GM10248 (cell line): ENCODE results near the gene STOX2.

Source experiments
- CTCF ChIA-PET: fragments of 300-600 bp; sonication (Branson Sonifier 250); formaldehyde crosslinking; extraction: SDS; loops from one replicate; lab custom pipeline; 2021; ENCODE audit warnings: antibody characterized with exemption; lab: Yijun Ruan, JAX
- POLR2A ChIA-PET: fragments of 350-650 bp; sonication (Branson Sonifier 250); formaldehyde crosslinking; extraction: SDS; loops from one replicate; lab custom pipeline; 2020; ENCODE audit warnings: antibody characterized with exemption; lab: Yijun Ruan, JAX
- DNase-seq: peaks from one replicate; pipeline ENCODE4 v3.0.0; 2012; ENCODE audit errors: extremely low spot score
- TF ChIP-seq, protein P1 (sequence below): IDR thresholded peaks from 2 replicates; pipeline ENCODE4 v1.5.1; 2012; ENCODE audit warnings: mild to moderate bottlenecking, low read depth; ENCODE audit errors: extremely low read depth, missing control alignments, control extremely low read depth

Gene STOX2

DNA sequence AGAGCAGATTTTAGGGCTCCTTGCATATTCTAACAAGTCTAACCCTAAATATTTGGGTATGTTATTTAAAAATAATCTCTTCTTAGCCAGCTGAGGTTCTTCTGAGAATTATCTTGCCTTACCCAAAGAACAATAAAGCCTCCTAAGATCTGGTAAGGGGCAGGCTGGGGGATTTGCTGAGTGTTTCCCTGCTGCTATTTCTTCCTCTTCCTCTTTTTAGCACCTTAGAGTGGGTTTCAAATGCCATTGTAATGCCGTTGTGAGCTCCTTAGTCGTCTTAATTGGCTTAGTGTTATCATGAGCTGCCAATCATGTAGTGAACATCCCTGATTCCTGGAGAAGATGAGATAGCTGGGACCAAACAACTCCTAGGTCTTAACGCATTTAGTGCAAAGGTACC lies 15.4 kb downstream of the STOX2 start:
- TF ChIP-seq, protein P1, sequence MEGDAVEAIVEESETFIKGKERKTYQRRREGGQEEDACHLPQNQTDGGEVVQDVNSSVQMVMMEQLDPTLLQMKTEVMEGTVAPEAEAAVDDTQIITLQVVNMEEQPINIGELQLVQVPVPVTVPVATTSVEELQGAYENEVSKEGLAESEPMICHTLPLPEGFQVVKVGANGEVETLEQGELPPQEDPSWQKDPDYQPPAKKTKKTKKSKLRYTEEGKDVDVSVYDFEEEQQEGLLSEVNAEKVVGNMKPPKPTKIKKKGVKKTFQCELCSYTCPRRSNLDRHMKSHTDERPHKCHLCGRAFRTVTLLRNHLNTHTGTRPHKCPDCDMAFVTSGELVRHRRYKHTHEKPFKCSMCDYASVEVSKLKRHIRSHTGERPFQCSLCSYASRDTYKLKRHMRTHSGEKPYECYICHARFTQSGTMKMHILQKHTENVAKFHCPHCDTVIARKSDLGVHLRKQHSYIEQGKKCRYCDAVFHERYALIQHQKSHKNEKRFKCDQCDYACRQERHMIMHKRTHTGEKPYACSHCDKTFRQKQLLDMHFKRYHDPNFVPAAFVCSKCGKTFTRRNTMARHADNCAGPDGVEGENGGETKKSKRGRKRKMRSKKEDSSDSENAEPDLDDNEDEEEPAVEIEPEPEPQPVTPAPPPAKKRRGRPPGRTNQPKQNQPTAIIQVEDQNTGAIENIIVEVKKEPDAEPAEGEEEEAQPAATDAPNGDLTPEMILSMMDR = no peak
- ChIA-PET CTCF (no interaction called here), POLR2A (no interaction called here)
- DNase-seq = no peak

DNA sequence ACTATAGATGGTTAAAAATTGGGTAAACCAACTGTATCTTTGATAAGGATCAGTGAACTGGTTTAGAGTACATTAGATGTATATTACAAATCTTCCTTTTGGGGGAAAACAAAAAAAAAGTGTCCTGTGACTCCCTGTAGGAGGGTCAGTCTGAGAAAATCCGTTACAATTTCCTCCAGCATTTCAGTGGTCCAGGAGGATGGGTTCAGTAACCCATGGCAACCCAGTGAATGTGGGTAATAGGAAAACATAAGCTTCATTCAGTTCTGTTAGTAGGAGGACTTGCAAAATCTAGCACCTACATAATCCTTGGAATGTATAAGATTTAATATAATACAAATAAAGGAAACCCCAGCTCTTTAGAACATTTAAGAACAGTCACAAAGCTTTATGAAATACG lies 16.2 kb downstream of the STOX2 start:
- TF ChIP-seq, protein P1 = no peak
- ChIA-PET POLR2A (no interaction called here), CTCF (interaction anchor here (1.6 kb wide), 1 partner anchor 18 kb away, joined by 4 read pairs; no protein-coding TSS in a partner anchor)
- DNase-seq = no peak

DNA sequence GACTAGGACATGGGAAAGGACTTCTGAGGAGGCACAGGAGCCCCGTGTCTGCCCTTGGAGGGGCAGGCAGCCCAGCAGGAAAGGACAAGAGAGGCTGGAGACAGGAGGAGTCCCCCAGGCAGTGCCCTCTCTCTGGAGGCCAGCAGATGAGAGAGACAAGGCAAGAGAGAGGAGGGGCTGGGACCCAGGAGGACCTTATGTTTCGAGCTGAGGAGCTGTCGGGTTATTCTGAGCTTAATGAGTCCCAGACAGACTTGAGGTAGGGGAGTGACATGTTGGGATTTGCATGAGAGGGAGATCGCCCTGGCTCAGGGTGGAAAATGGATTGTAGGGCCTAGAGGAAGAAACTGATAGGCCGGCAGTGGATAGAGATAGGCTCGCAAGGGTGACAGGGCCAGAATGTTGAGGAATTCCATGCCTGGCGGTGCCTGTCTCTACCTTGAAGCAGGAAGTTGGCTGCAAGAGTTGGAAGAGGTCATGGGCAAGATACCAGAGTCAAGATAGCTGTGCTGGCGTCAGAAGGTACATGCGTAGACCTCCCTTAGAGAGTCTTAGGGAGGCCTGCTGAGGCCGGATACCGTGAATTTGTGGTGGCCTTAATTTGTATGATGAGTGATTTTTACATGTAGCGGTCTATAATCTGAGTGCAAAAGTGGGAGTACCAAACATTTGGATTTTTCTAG lies 19.4 kb downstream of the STOX2 start:
- CTCF ChIA-PET = interaction anchor here (1.6 kb wide), 1 partner anchor 39 kb away, joined by 3 read pairs; no protein-coding TSS in a partner anchor
- POLR2A ChIA-PET = no interaction called here
- TF ChIP-seq, protein P1 = no peak
- no peak for DNase-seq

DNA sequence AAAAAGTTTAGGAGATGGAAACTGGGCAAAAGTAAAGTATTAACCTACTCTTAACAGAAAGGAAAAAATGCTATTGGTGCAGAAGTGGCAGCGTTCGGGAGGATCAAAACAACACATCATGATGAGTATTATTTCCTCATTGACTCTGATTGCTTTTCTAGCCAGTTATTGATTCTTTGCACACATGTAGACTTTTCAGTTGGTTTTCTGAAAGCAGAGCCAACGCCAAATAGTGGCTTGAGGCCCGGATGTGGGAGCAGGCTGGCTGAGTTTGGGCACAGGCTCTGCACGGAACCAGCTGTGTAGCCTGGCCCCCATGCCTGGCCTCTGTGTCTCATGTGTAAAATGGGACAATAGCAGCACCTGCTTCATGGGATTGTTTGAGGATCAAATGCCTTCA lies 21.8 kb downstream of the STOX2 start:
- ChIA-PET POLR2A (no interaction called here), CTCF (interaction anchor here (1.1 kb wide), 1 partner anchor 27 kb away, joined by 3 read pairs; no protein-coding TSS in a partner anchor)
- TF ChIP-seq, protein P1 = no peak

DNA sequence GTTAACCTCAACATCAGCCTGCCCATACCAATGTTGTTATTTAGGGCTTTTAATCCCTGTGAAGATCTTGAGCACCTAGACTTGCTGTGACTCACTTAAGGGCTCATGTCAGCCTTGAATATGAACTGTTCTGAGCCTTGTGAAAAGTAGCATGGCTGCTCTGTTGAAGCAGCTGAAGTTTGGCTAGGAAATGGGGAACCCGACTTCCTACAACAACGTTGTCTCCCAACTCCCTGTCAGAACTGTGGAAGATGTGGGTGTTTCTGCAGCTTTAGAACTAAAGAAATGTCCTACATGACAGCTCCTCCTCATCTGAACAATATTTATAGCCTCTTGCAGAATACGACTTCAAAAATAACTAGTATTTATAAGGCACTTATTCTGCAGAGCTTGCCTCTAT lies 27.5 kb downstream of the STOX2 start:
- no peak for DNase-seq
- TF ChIP-seq, protein P1 = no peak
- ChIA-PET CTCF (no interaction called here), POLR2A (no interaction called here)

More for the DNA sequence above, 21.8 kb downstream of the STOX2 start:
- DNase-seq = no peak

DNA sequence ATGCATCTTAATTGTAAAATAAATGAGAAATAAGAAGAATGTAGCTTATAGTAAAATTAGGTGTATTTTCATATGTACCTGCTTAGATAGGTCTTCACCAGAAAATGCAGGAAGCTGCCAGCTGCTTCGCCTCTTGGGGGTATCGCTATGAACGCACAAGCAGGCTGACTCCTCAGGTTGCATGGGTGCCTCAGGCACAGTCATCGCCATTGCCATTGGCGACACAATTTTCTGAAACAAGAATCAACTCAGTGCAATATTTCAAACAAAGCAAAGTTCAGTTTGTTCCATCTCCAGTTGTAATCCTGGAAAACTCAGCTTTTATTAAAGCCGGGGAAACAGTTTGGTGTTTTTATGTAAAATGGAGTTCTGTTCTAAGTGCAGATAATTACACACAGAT lies 29.7 kb downstream of the STOX2 start:
- POLR2A ChIA-PET = no interaction called here
- no peak for DNase-seq
- CTCF ChIA-PET = no interaction called here
- TF ChIP-seq, protein P1 = no peak
